Parathyroid adenoma (tissue), 2 donors: ENCODE measurements around the gene LEFTY1.

Source experiments
- H2AFZ ChIP-seq: fragments of 300-600 bp; sonication (generic); one replicate; pipeline ENCODE4 v1.7.0; 2017; ENCODE audit warnings: antibody characterized with exemption, mild to moderate bottlenecking
- H3K27ac ChIP-seq: fragments of 300-600 bp; sonication (generic); one replicate; pipeline ENCODE4 v1.7.0; 2017
- H3K27me3 ChIP-seq: fragments of 300-600 bp; sonication (generic); one replicate; pipeline ENCODE4 v1.7.0; 2017; ENCODE audit warnings: low read length; ENCODE audit not compliant: control insufficient read depth, insufficient read depth
- H3K36me3 ChIP-seq: fragments of 300-600 bp; sonication (generic); one replicate; pipeline ENCODE4 v1.7.0; 2017; ENCODE audit warnings: low read length; ENCODE audit not compliant: control insufficient read depth, insufficient read depth
- H3K4me1 ChIP-seq: fragments of 300-600 bp; sonication (generic); one replicate; pipeline ENCODE4 v1.7.0; 2017; ENCODE audit warnings: control low read depth
- H3K4me2 ChIP-seq: fragments of 300-600 bp; sonication (generic); one replicate; pipeline ENCODE4 v1.7.0; 2017; ENCODE audit warnings: low read length
- H3K4me3 ChIP-seq: fragments of 300-600 bp; sonication (generic); one replicate; pipeline ENCODE4 v1.7.0; 2017; ENCODE audit warnings: low read depth, low read length
- H3K79me2 ChIP-seq: fragments of 300-600 bp; sonication (generic); one replicate; pipeline ENCODE4 v1.7.0; 2017; ENCODE audit warnings: control low read depth
- H3K9ac ChIP-seq: fragments of 300-600 bp; sonication (generic); one replicate; pipeline ENCODE4 v1.7.0; 2017; ENCODE audit warnings: mild to moderate bottlenecking
- H3K9me3 ChIP-seq: fragments of 300-600 bp; sonication (generic); one replicate; pipeline ENCODE4 v1.7.0; 2017; ENCODE audit warnings: low read length; ENCODE audit not compliant: control insufficient read depth
- TF ChIP-seq, protein P1 (sequence below): fragments of 300-600 bp; sonication (generic); IDR thresholded peaks from one replicate; pipeline ENCODE4 v1.7.0; 2017; ENCODE audit warnings: antibody characterized with exemption, mild to moderate bottlenecking
- donor health status: primary hyperparathyroidism.

Gene LEFTY1

DNA sequence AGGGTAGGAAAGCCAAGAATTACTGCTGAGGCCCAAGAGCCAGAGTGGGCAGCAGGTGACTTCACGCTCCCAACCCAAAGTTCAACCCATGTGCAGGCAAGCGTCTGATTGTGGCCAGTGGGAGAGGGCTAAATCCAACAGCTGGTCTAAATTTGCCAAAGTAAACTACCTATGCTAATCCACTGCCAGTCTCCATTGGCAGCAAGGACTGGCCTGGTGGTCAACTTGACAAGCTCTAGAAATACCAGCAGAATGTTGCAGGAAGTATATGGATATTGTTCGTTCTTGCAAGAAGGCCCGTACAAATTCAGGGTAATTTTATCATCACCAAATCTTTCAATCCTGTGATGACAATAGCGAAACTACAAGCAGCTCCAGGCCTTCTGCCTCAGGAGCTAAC is 8.3 kb downstream of the LEFTY1 start:
- Histone ChIP-seq H3K27me3 (no peaks in the 10 kb centered on the region), H3K9me3 (no peaks in the 10 kb centered on the region), H3K4me2 (peak overlapping the region; percentile 99), H3K4me1 (peaks cover 5% of the 10 kb centered on the region), H3K9ac (no peak overlapping the region), H2AFZ (no peak overlapping the region), H3K79me2 (no peaks in the 10 kb centered on the region), H3K36me3 (no peaks in the 10 kb centered on the region), H3K4me3 (no peak overlapping the region), H3K27ac (no peak overlapping the region)
- TF ChIP-seq, protein P1, sequence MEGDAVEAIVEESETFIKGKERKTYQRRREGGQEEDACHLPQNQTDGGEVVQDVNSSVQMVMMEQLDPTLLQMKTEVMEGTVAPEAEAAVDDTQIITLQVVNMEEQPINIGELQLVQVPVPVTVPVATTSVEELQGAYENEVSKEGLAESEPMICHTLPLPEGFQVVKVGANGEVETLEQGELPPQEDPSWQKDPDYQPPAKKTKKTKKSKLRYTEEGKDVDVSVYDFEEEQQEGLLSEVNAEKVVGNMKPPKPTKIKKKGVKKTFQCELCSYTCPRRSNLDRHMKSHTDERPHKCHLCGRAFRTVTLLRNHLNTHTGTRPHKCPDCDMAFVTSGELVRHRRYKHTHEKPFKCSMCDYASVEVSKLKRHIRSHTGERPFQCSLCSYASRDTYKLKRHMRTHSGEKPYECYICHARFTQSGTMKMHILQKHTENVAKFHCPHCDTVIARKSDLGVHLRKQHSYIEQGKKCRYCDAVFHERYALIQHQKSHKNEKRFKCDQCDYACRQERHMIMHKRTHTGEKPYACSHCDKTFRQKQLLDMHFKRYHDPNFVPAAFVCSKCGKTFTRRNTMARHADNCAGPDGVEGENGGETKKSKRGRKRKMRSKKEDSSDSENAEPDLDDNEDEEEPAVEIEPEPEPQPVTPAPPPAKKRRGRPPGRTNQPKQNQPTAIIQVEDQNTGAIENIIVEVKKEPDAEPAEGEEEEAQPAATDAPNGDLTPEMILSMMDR, result no peak

DNA sequence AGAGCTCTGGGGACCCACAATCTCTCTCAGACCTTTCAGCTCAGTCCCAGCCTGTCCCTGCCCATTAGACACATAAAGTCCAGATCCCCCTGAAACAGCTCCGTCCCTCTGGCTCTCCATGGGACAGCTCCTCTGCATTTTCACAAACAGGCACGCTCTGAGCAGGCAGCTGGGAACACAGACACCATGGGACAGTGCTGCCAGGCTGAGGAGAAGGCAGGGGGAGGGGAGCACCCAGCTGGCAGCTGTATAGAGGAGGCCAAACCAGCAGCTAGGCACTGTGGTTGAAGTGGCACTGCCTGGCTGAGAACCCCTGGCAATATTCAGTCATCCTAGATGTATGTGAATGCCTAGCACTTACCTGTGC is 8.7 kb downstream of the LEFTY1 start:
- Histone ChIP-seq H3K9me3 (no peaks in the 10 kb centered on the region), H3K4me1 (peaks cover 5% of the 10 kb centered on the region), H2AFZ (no peak overlapping the region), H3K36me3 (no peaks in the 10 kb centered on the region), H3K79me2 (no peaks in the 10 kb centered on the region), H3K4me2 (no peak overlapping the region), H3K9ac (no peak overlapping the region), H3K27me3 (no peaks in the 10 kb centered on the region), H3K4me3 (no peak overlapping the region), H3K27ac (no peak overlapping the region)
- TF ChIP-seq, protein P1, result no peak

DNA sequence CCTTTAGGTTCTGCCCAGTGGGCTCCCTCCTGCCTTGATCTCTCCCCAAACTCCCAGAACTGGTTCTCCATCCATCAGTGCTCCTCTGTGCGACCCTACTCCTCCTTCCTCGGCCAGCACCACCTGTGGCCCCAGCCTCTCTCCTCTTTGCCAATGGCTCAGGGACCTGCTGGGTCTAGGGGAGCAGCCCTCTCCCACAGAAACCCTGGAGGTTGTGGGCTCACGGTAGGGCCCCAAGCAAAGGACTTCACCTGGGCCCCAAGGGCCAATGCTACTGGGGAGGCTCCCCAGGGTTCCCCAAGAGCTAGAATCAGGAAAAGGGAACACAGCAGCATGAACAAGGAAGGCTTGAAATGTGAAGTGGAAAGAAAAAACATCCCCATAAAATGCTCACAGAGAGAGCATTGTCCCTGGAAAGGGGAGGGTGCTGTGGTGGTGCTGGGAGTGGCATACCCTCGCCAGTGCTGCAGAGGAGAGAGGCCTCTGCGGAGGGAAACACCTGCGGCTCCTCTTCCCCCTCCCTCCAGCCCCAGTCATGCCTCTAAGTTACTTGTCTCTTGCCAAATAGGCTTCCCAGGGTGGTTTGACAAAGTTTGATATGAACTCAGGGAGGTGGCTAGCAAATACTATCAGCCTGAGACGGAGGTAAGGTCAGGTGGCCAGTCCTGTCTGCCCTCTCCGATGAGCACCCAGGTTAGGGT is 9.3 kb downstream of the LEFTY1 start:
- Histone ChIP-seq H3K4me2 (no peak overlapping the region), H3K9ac (no peak overlapping the region), H3K79me2 (no peaks in the 10 kb centered on the region), H3K27me3 (no peaks in the 10 kb centered on the region), H3K4me1 (peaks cover 5% of the 10 kb centered on the region), H2AFZ (no peak overlapping the region), H3K36me3 (no peaks in the 10 kb centered on the region), H3K4me3 (no peak overlapping the region), H3K9me3 (no peaks in the 10 kb centered on the region), H3K27ac (no peak overlapping the region)
- TF ChIP-seq, protein P1, result no peak

DNA sequence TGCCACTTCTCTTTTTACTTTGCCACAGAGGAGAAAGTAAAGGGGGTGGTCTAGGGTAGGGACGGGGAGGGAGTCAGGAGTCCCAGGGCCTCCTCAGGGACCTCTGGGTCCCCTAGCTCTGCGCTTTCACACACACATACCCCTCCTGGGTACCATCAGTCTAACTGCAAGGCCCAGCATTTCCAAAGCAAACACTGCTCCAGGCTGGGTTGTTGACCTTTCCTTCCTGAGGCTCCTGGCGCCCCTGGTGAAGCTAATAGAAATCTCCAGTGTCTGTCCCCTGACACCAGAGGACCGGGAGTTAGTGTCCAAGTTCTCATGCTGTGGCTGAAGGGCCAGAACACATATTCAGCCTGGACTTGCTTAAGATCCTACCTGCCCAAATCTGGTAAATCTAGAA is 10.7 kb downstream of the LEFTY1 start:
- Histone ChIP-seq H3K36me3 (no peaks in the 10 kb centered on the region), H3K4me3 (no peak overlapping the region), H3K9me3 (no peaks in the 10 kb centered on the region), H3K4me1 (peaks cover 5% of the 10 kb centered on the region), H3K27me3 (no peaks in the 10 kb centered on the region), H3K4me2 (no peak overlapping the region), H3K79me2 (no peaks in the 10 kb centered on the region), H3K9ac (no peak overlapping the region), H2AFZ (no peak overlapping the region), H3K27ac (no peak overlapping the region)
- TF ChIP-seq, protein P1, result no peak

DNA sequence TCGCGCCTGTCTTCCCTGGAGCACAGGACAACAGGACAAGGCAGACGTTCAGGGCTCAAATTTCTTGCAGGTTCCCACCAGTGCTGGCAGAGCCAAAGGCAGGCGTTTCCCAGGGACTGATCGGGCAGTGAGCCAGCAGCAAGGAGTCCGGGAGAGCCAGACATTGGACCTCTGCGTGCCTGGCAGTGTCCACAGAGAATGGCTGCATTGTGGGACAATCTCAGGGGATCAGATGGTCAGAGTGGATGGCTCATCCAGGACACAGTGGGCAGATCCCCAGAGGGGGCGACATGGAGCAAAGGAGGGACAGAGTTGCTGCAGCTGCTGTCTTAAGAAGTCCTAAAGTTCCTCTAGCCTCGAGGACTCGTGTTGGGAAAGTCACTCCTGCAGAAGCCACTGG is 11.4 kb downstream of the LEFTY1 start:
- no peak overlapping the region for H3K9ac ChIP-seq
- no peaks in the 10 kb centered on the region for H3K9me3 ChIP-seq
- no peak overlapping the region for H2AFZ ChIP-seq
- H3K4me2 ChIP-seq, result no peak overlapping the region
- no peaks in the 10 kb centered on the region for H3K27me3 ChIP-seq
- no peak overlapping the region for H3K4me3 ChIP-seq
- H3K27ac ChIP-seq, result no peak overlapping the region
- H3K36me3 ChIP-seq, result no peaks in the 10 kb centered on the region
- peaks cover 5% of the 10 kb centered on the region for H3K4me1 ChIP-seq
- H3K79me2 ChIP-seq, result no peaks in the 10 kb centered on the region
- TF ChIP-seq, protein P1, result peak; percentile 42
